Osteoblast (primary cell): ENCODE results near the gene TRIM25. TPM values are rescaled to one million over a fixed set of nuclear protein-coding genes. Genes with fewer than 3 reads are reported as not detected.

ENCODE experiments used
- DNase-seq: peaks from one replicate; pipeline ENCODE4 v3.0.0; 2011; ENCODE audit warnings: low spot score, mixed read lengths; ENCODE audit not compliant: insufficient read length; ENCODE audit errors: missing footprints
- H2AFZ ChIP-seq: 2 replicates; pipeline ENCODE4 v1.6.0; 2011; ENCODE audit warnings: mild to moderate bottlenecking, low read length
- H3K27ac ChIP-seq: 2 replicates; pipeline ENCODE4 v1.5.1; 2011; ENCODE audit warnings: mild to moderate bottlenecking, low read depth, low read length, moderate library complexity
- H3K27me3 ChIP-seq: 2 replicates; pipeline ENCODE4 v1.6.0; 2012; ENCODE audit warnings: mild to moderate bottlenecking, control low read depth, inconsistent platforms, low read length, moderate library complexity; ENCODE audit not compliant: insufficient read depth
- H3K36me3 ChIP-seq: 2 replicates; pipeline ENCODE4 v1.5.1; 2011; ENCODE audit warnings: mild to moderate bottlenecking, low read length, control low read depth, moderate library complexity; ENCODE audit not compliant: insufficient read depth
- H3K4me1 ChIP-seq: 2 replicates; pipeline ENCODE4 v1.5.1; 2011; ENCODE audit warnings: mild to moderate bottlenecking, low read length, control low read depth, moderate library complexity; ENCODE audit not compliant: insufficient read depth
- H3K4me2 ChIP-seq: 2 replicates; pipeline ENCODE4 v1.6.0; 2011; ENCODE audit warnings: mild to moderate bottlenecking, low read length; ENCODE audit not compliant: insufficient read depth
- H3K4me3 ChIP-seq: fragments of 200-600 bp; sonication (generic); 3 replicates; pipeline ENCODE4 v1.5.1; 2012; ENCODE audit warnings: mild to moderate bottlenecking, low read length, inconsistent platforms; ENCODE audit not compliant: insufficient read depth
- H3K79me2 ChIP-seq: 2 replicates; pipeline ENCODE4 v1.6.0; 2012; ENCODE audit warnings: mild to moderate bottlenecking, low read length, control low read depth, inconsistent platforms; ENCODE audit not compliant: insufficient read depth
- H3K9me3 ChIP-seq: 2 replicates; pipeline ENCODE4 v1.5.1; 2011; ENCODE audit warnings: low read depth, low read length, control low read depth
- H4K20me1 ChIP-seq: 2 replicates; pipeline ENCODE4 v1.6.0; 2012; ENCODE audit warnings: mild to moderate bottlenecking, low read length, control low read depth; ENCODE audit not compliant: insufficient read depth
- CTCF ChIP-seq: IDR thresholded peaks from 2 replicates; pipeline ENCODE4 v1.5.1; 2011; ENCODE audit warnings: mild to moderate bottlenecking, low read depth, low read length, moderate library complexity; ENCODE audit errors: extremely low read depth
- total RNA-seq: library from RNA; depleted of rRNA; stranded (reverse); fragments of >200 nt; gene quantifications from 2 replicates; pipeline ENCODE4 v1.2.3, GENCODE V29; 2012

The TRIM25 gene
- total RNA-seq, 1 donor, result 49.9 TPM

GRCh38 chr17:56918916-56919315, 5.1 kb upstream of the TRIM25 start:
- DNase-seq, result no peak
- Histone ChIP-seq H3K79me2 (peaks cover 11% of the 10 kb centered on the region), H3K36me3 (no peaks in the 10 kb centered on the region), H2AFZ (no peak overlapping the region), H3K4me3 (no peak overlapping the region), H3K27ac (no peak overlapping the region), H3K9me3 (no peaks in the 10 kb centered on the region), H4K20me1 (no peaks in the 10 kb centered on the region), H3K27me3 (no peaks in the 10 kb centered on the region), H3K4me1 (peaks cover 16% of the 10 kb centered on the region), H3K4me2 (no peak overlapping the region)
- TF ChIP-seq CTCF, result no peak

DNA sequence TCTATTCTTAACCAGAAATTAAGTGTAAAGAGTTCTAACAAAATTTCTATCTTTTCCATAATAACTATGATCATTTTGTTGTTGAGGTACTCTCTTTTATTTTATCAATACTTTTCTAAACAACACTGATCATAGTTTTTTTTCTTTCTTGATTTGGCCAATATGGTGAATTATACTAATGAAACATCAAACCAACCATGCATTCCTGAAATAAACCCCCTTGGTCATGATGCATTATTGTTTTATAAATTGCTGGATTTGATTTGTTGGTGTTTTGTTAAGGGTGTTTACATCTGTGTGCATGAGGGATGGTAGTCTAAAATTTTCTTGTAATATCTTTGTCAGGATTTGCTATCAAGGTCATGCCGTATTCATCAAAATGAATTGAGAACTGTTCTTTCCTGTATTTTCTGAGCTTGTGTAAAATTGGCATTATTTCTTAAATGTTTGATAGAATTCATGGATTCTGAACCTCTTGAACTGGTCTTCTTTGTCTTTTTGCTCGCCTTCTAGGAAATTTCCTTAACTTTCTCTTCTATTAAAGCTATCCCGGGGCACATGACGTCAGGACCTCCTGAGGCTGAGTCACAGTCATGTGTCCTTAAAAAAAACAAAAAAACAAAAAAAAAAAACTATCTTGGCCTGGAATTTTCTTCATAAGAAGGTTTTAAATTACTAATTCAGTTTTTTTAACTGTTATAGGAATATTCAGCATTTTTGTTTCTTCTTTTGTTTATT, 3.9 kb upstream of the TRIM25 start:
- TF ChIP-seq CTCF, result no peak
- H3K79me2 ChIP-seq, result peaks cover 23% of the 10 kb centered on the region

GRCh38 chr17:56914581-56915273, 878 bp upstream of the TRIM25 start:
- TF ChIP-seq CTCF, result no peak
- H3K9me3 ChIP-seq, result no peaks in the 10 kb centered on the region
- H4K20me1 ChIP-seq, result peaks cover 7% of the 10 kb centered on the region
- H2AFZ ChIP-seq, result peak overlapping the region; percentile 58
- H3K36me3 ChIP-seq, result no peaks in the 10 kb centered on the region
- H3K27ac ChIP-seq, result peak overlapping the region; percentile 88
- H3K79me2 ChIP-seq, result peaks cover 51% of the 10 kb centered on the region
- H3K4me2 ChIP-seq, result peak overlapping the region; percentile 92
- H3K27me3 ChIP-seq, result no peaks in the 10 kb centered on the region
- peaks cover 32% of the 10 kb centered on the region for H3K4me1 ChIP-seq
- no peak for DNase-seq
- H3K4me3 ChIP-seq, result peak overlapping the region; percentile 83

More for the DNA sequence above, 3.9 kb upstream of the TRIM25 start:
- H4K20me1 ChIP-seq, result peaks cover 4% of the 10 kb centered on the region
- no peak overlapping the region for H3K4me3 ChIP-seq
- no peaks in the 10 kb centered on the region for H3K9me3 ChIP-seq
- H3K27me3 ChIP-seq, result no peaks in the 10 kb centered on the region
- H2AFZ ChIP-seq, result no peak overlapping the region
- peaks cover 20% of the 10 kb centered on the region for H3K4me1 ChIP-seq
- DNase-seq, result no peak
- no peaks in the 10 kb centered on the region for H3K36me3 ChIP-seq
- no peak overlapping the region for H3K4me2 ChIP-seq
- no peak overlapping the region for H3K27ac ChIP-seq

GRCh38 chr17:56913353-56913866, 439 bp downstream of the TRIM25 start:
- TF ChIP-seq CTCF, result no peak
- Histone ChIP-seq H3K4me1 (peaks cover 32% of the 10 kb centered on the region), H2AFZ (peak overlapping the region; percentile 80), H3K4me3 (peak overlapping the region; percentile 83), H3K27ac (peak overlapping the region; percentile 68), H3K4me2 (peak overlapping the region; percentile 92), H4K20me1 (peaks cover 10% of the 10 kb centered on the region), H3K27me3 (no peaks in the 10 kb centered on the region), H3K36me3 (peaks cover 4% of the 10 kb centered on the region), H3K79me2 (peaks cover 62% of the 10 kb centered on the region), H3K9me3 (no peaks in the 10 kb centered on the region)
- no peak for DNase-seq
